AG09319 (cell line): ENCODE results near the gene SEMA4D.

Experiments
- DNase-seq: peaks from one replicate; pipeline ENCODE4 v3.0.0-alpha.2; 2010; ENCODE audit warnings: low read depth; ENCODE audit errors: extremely low read depth
- TF ChIP-seq, protein P1 (sequence below): IDR thresholded peaks from 2 replicates; pipeline ENCODE4 v1.5.1; 2011; ENCODE audit warnings: low read depth, mild to moderate bottlenecking, inconsistent platforms, low read length, moderate library complexity

The SEMA4D gene

DNA sequence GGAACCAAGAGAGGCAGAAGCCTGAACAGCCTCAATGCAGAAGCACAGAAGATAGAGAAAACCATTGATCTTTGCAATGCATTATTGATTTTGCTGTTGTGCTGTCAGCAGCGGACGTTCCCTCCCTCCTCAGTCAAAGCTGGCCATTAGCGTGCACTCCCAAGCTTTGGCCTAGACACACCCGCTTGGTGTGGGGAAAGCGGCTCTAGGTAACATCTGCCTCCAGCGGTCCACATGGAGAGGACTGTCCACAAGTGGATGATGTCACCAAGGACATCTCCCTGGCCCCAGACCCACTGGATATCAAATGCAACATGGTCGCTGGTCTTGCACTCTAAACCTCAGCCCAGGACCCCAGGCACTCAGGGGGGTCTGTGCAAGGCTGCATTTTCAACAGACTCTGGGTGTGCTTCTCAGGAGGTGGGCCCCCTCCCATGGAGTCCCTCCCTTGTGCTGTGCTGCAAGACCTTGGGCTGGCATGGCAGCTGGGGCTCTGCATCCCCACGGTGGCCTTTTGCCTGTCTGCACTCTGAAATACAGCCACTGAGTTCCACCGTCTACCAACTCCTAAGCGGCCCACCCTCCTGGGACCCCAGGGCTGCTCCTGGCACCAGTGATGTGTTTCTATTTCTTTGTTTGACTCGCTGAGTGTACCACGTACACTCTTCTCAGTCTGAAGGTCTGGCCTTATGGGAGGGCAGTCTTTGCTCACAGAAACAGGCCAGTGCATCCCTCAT lies 1.9 kb downstream of the SEMA4D start:
- TF ChIP-seq, protein P1, sequence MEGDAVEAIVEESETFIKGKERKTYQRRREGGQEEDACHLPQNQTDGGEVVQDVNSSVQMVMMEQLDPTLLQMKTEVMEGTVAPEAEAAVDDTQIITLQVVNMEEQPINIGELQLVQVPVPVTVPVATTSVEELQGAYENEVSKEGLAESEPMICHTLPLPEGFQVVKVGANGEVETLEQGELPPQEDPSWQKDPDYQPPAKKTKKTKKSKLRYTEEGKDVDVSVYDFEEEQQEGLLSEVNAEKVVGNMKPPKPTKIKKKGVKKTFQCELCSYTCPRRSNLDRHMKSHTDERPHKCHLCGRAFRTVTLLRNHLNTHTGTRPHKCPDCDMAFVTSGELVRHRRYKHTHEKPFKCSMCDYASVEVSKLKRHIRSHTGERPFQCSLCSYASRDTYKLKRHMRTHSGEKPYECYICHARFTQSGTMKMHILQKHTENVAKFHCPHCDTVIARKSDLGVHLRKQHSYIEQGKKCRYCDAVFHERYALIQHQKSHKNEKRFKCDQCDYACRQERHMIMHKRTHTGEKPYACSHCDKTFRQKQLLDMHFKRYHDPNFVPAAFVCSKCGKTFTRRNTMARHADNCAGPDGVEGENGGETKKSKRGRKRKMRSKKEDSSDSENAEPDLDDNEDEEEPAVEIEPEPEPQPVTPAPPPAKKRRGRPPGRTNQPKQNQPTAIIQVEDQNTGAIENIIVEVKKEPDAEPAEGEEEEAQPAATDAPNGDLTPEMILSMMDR, result no peak
- no peak for DNase-seq

DNA sequence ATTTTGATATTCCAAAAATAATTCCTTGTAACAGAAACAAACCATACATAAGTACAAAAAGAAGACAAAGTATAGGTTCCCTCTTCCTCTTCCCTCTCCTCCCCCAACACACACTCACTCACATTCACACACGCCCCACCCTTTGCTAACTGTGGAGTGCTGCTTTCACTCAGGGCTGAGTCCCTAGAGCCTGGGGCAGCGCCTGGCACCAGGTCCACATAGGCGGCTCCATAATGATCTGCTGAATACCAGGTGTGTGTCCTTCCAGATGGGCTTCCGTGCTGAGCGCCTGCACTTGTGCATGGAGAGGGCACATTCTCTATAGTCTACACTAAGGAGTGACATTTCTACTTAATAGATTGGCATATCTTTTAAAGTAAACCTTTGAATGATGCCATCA lies 3.7 kb downstream of the SEMA4D start:
- TF ChIP-seq, protein P1, result no peak
- no peak for DNase-seq

DNA sequence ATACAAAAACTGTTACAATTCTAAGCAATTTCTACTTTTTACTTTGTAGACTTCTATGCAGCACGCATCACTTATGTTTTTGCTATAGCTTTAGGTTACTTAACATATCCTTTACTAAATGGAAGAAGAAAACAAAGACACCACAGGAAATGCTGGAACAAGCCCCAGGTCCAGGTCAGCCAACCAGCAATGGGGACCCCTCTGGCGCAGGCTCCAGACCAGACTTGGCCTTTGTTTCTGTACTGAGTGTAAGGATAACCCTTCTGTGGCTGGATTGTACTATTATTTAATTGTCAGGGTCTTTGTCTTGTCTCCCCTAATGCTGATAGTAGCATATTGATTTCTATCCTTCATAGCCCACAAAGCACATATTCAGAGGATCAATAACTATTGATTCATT lies 4.2 kb downstream of the SEMA4D start:
- no peak for DNase-seq
- TF ChIP-seq, protein P1, result no peak

DNA sequence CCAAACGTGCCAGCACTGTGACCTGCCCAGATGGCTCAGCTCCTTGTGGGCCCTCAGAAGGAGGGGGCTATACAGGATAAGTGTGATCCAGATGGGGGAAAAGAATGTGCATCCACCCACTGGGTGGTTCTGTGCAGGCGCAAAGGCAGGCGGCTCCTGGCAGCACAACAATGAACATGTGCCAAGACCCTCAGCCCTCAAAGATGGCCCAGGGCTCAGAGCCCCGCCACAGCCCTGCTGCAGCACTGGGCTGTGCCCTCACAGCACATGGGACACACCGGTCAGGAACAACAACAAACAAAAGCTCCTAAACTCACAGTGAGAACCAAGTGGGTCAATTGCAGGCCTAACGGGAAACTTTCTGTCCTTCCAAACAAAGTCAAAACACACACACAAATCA lies 4.7 kb downstream of the SEMA4D start:
- DNase-seq, result no peak
- TF ChIP-seq, protein P1, result no peak

DNA sequence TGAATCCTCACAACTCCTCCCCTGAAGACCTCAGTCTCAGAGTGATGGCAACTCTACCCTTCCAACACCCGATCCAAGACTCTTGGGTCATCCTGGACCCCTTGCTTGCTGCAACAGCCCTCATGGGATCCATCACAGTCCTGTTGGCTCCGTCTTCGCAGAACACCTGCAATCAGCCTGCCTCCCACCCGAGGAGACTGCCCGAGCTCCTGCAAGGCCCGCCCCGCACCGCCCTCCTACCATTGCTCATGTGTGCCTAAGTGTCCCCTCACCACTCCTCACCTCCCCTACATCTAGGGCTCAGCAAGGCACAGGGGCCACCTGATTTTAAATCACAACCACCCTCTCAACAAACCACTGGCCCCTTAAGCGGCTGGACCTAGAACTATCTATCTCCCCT lies 5.3 kb downstream of the SEMA4D start:
- TF ChIP-seq, protein P1, result no peak
- no peak for DNase-seq

DNA sequence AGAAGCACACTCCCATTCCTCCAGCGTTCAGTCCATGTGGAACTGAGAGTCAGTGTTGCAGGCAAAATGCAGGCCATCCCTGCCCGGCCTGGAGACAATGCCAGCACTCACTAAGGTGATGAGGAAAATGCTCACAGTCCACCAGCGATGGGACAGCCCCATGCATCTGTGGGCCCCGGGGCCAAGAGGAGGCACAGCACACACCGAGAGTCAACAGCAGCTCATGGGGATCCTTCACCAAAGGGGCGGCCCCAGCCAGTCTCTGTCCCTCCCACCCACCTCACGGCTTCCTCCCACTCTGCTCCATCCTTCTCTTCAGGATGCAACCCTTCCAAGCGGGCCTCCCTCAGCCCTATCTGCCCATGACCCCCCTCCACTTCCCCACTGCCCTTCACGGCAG lies 6.2 kb downstream of the SEMA4D start:
- no peak for DNase-seq
- TF ChIP-seq, protein P1, result no peak

DNA sequence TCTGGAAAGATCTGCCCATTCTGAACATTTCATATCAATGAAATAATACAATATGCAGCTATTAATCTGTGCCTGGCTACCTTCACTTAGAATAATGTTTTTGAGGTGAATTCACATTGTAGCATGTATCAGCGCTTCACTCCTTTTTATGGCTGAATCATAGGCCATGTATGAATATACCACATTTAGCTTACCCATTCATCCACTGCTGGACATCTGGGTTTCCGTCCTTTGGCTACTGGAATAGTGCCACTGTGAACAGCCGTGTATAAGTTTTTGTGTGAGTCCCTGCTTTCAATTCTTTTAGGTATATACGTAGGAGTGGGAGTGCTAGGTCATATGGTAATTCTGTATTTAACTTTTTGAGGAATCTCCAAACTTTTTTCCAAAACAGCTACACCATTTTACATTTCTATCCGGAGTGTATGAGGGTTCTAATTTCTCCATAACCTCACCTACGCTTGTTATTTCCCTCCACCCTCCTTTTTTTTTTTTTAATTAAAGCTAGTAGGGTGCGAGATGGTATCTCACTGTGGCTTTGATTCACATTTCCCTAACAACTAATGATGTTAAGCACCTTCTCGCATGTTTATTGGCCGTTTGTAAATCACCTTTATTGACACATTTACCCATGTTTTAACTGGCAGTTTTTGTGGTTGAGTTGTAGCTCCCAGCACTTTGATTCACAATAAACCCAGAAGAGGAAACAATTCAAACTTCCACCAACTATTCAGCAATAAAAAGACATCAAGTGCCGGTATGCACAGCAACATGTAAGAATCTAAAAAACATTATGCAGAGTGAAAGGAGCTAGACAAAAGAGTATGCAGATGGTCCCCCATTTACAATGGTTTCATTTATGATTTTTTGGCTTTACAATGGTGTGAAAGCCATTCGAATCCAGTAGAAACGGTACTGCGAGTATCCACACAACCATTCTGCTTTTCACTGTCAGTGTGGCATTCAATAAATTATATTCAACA lies 8.1 kb downstream of the SEMA4D start:
- TF ChIP-seq, protein P1, result no peak

More for the DNA sequence above, 8.1 kb downstream of the SEMA4D start:
- no peak for DNase-seq
